HepG2 (cell line): ENCODE results near the gene EIF4G3. TPM values are rescaled to one million over a fixed set of nuclear protein-coding genes. Genes with fewer than 3 reads are reported as not detected.
"Not testable (repeated sequence)": the region's sequence is repeated elsewhere in the genome, so short reads cannot be mapped to it uniquely, and the experiment has no call there.

ENCODE experiments used
- ATAC-seq: fragments of 200-7000 bp; cut with Tn5 transposase; 3 replicates; pipeline ENCODE4 v1.9.1; 2020; ENCODE audit warnings: mild to moderate bottlenecking, moderate library complexity
- BruUV-seq: library from RNA; stranded (reverse); fragments of 400-500 nt; replicated peaks from 2 replicates; lab custom pipeline; 2021; lab: Mats Ljungman, UMichigan
- CTCF ChIA-PET: fragments of 300-600 bp; formaldehyde crosslinking; extraction: SDS; loops from one replicate; lab custom pipeline; 2021; ENCODE audit warnings: low total read pairs, inconsistent platforms, low intra/inter-chr PET ratio; lab: Yijun Ruan, JAX
- POLR2A ChIA-PET: fragments of 350-600 bp; sonication (Branson Sonifier 250); formaldehyde crosslinking; loops from one replicate; lab custom pipeline; 2020; ENCODE audit warnings: antibody characterized with exemption, inconsistent platforms; lab: Yijun Ruan, JAX
- DNase-seq: peaks from one replicate; pipeline ENCODE4 v3.0.0-alpha.2; 2015; ENCODE audit warnings: low spot score
- FAIRE-seq: peaks from 3 replicates; lab custom pipeline; 2011; peaks lifted over from hg19 to GRCh38; lab: Jason Lieb, UNC
- H2AFZ ChIP-seq: one replicate; pipeline ENCODE4 v1.6.1; 2011; ENCODE audit warnings: low read length, inconsistent platforms
- H3K27ac ChIP-seq: fragments of 300-600 bp; 3 replicates; pipeline ENCODE4 v1.8.0; 2011; ENCODE audit warnings: mixed run types, mild to moderate bottlenecking, mixed read lengths, low read length, inconsistent platforms; ENCODE audit not compliant: insufficient read depth; ENCODE audit errors: extremely low read length
- H3K27me3 ChIP-seq, 2 experiments: fragments of 200-600 bp in 1 of 2; 2 replicates in 1 of 2; 3 replicates in 1 of 2; pipeline versions ENCODE4 v1.6.0 to v1.8.0; 2011; ENCODE audit warnings: low read length in 2 of 2, mild to moderate bottlenecking in 2 of 2, moderate library complexity in 2 of 2, inconsistent platforms in 1 of 2; ENCODE audit not compliant: insufficient read depth in 2 of 2, control insufficient read depth in 1 of 2
- H3K36me3 ChIP-seq, 2 experiments: fragments of 200-600 bp in 1 of 2; replicated peaks in 1 of 2; 2 replicates in 1 of 2; 3 replicates in 1 of 2; pipeline versions ENCODE4 v1.5.1 to v1.8.0; 2011; ENCODE audit warnings: low read length in 2 of 2, inconsistent platforms in 1 of 2; ENCODE audit not compliant: insufficient read depth in 2 of 2, control insufficient read depth in 1 of 2
- H3K4me1 ChIP-seq: 2 replicates; pipeline ENCODE4 v1.5.1; 2012; ENCODE audit warnings: low read length, inconsistent platforms; ENCODE audit not compliant: insufficient read depth
- H3K4me2 ChIP-seq: 2 replicates; pipeline ENCODE4 v1.6.0; 2011; ENCODE audit warnings: low read depth, low read length, inconsistent platforms
- H3K4me3 ChIP-seq, 3 experiments: fragments of 200-600 bp in 1 of 3; sonication (generic), shearing (Covaris generic) in 1 of 3; replicated peaks in 1 of 3; 2 replicates each; pipeline ENCODE4 v1.5.1; 2011 to 2016; ENCODE audit warnings: low read length in 3 of 3, inconsistent platforms in 2 of 3, low read depth in 2 of 3, mild to moderate bottlenecking in 2 of 3, control low read depth in 1 of 3, mixed read lengths in 1 of 3; ENCODE audit not compliant: insufficient read depth in 1 of 3
- H3K79me2 ChIP-seq: one replicate; pipeline ENCODE4 v1.6.1; 2011; ENCODE audit warnings: low read length, inconsistent platforms; ENCODE audit not compliant: insufficient read depth
- H3K9ac ChIP-seq: 2 replicates; pipeline ENCODE4 v1.6.0; 2011; ENCODE audit warnings: mild to moderate bottlenecking, low read depth, low read length, inconsistent platforms; ENCODE audit not compliant: insufficient read depth
- H3K9me3 ChIP-seq: 2 replicates; pipeline ENCODE4 v1.5.1; 2012; ENCODE audit warnings: mild to moderate bottlenecking, low read length
- H4K20me1 ChIP-seq: 2 replicates; pipeline ENCODE4 v1.6.0; 2011; ENCODE audit warnings: inconsistent platforms, mild to moderate bottlenecking, low read length, moderate library complexity; ENCODE audit not compliant: insufficient read depth
- GATAD2A ChIP-seq: IDR thresholded peaks from 2 replicates; pipeline ENCODE4 v1.6.1; 2016
- IKZF4 ChIP-seq: sonication (generic); formaldehyde crosslinking; IDR thresholded peaks from 2 replicates; pipeline ENCODE4 v1.5.1; 2020; ENCODE audit warnings: borderline replicate concordance, mild to moderate bottlenecking, low read depth, missing genetic modification reagents; ENCODE audit errors: not compliant biosample characterization
- MTA3 ChIP-seq: sonication (generic); formaldehyde crosslinking; IDR thresholded peaks from 2 replicates; pipeline ENCODE4 v1.4.0; 2020; ENCODE audit warnings: missing genetic modification reagents
- NFYC ChIP-seq: IDR thresholded peaks from 2 replicates; pipeline ENCODE4 v1.6.1; 2016; ENCODE audit warnings: missing genetic modification reagents, missing compliant biosample characterization
- ZNF136 ChIP-seq: sonication (generic); formaldehyde crosslinking; IDR thresholded peaks from 2 replicates; pipeline ENCODE4 v1.8.1; 2022; ENCODE audit warnings: low read depth, mild to moderate bottlenecking, moderate library complexity, missing genetic modification reagents
- WGBS: methylation state at CpG from one replicate; pipeline ENCODE4 v1.1.6; 2017; ENCODE audit warnings: low lambda C conversion rate; 5-methylcytosine and 5-hydroxymethylcytosine counted together
- in situ Hi-C: cut with HindIII; loops from 2 replicates; pipeline ENCODE4 v1.10.0; 2017; ENCODE audit warnings: low pct_unique_long_range_greater_than_20kb; ENCODE audit not compliant: extremely low pct_ligation_motif_present
- intact Hi-C: fragments of 100-400 bp; cut with micrococcal nuclease; formaldehyde crosslinking; loops from one replicate; pipeline ENCODE4 v1.10.0; 2022; ENCODE audit not compliant: unreplicated experiment
- polyA plus RNA-seq, 8 experiments: library from polyadenylated mRNA; depleted of rRNA in 3 of 8; stranded (reverse) in 7 of 8; unstranded in 1 of 8; fragments of >200 nt; fragmentation: Illumina TruSeq in 4 of 8; extraction: Trizol in 4 of 8; gene quantifications; 2 replicates each; pipeline versions ENCODE4 v1.2.1 to v1.2.3, GENCODE V29; 2011 to 2016; ENCODE audit warnings: low read depth in 4 of 8, missing spikeins in 1 of 8, mixed read lengths in 1 of 8; ENCODE audit not compliant: insufficient read depth in 1 of 8
- total RNA-seq, 5 experiments: library from RNA; depleted of rRNA; stranded (reverse); fragments of >200 nt; fragmentation: Illumina TruSeq; extraction: Trizol; gene quantifications; 2 replicates each; pipeline ENCODE4 v1.2.3, GENCODE V29; 2016; ENCODE audit warnings: low read depth in 1 of 5
- TF ChIP-seq, protein P1 (sequence below): sonication (generic); formaldehyde crosslinking; IDR thresholded peaks from 2 replicates; pipeline ENCODE4 v1.9.0; 2021; ENCODE audit warnings: missing genetic modification reagents, borderline replicate concordance

The EIF4G3 gene
- total and polyA plus RNA-seq, 2 of the 13 experiments (the other 11 are each of a cell fraction or from before 2014, with no cell fraction given), result 22.2 to 27.6 TPM

DNA sequence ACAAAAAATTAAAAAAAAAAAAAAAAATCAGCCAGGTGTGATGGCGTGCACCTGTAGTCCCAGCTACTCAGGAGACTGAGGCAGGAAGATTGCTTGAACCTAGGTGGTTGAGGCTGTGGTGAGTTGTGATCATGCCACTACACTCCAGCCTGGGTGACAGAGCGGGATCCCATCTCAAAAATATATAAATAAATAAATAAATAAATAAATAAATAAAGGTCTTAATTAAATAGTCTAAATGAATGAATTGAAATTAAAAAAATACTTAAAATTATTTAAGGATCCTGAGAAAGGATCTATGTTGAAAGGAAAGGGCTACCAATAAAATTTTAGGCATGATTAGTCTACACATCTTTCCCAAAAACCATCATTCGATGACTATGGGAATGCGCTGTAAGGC, 322.2 kb downstream of the EIF4G3 start:
- Histone ChIP-seq H3K27ac (no peak overlapping the region), H2AFZ (no peak overlapping the region), H3K9ac (no peak overlapping the region), H3K27me3 (no peaks in the 10 kb centered on the region), H4K20me1 (no peaks in the 10 kb centered on the region), H3K9me3 (no peaks in the 10 kb centered on the region), H3K4me1 (no peaks in the 10 kb centered on the region), H3K36me3 (peaks cover 7 to 45% of the 10 kb centered on the region in 2 experiments; a peak in 4 of 5 replicates), H3K79me2 (no peaks in the 10 kb centered on the region), H3K4me3 (no peak overlapping the region), H3K4me2 (no peak overlapping the region)
- BruUV-seq, result no TSS peak
- in situ Hi-C loops, result no loop called here
- intact Hi-C loops, result no loop called here
- ChIA-PET POLR2A (interaction anchor here (0.7 kb wide), 1 partner anchor 41 kb away, joined by 3 read pairs; no protein-coding TSS in a partner anchor), CTCF (no interaction called here)
- DNase-seq (no peak), FAIRE-seq (no peak), ATAC-seq (no peak)
- TF ChIP-seq GATAD2A, result no peak
- WGBS, result 96% methylated on average over 4 of the region's 4 CpGs

DNA sequence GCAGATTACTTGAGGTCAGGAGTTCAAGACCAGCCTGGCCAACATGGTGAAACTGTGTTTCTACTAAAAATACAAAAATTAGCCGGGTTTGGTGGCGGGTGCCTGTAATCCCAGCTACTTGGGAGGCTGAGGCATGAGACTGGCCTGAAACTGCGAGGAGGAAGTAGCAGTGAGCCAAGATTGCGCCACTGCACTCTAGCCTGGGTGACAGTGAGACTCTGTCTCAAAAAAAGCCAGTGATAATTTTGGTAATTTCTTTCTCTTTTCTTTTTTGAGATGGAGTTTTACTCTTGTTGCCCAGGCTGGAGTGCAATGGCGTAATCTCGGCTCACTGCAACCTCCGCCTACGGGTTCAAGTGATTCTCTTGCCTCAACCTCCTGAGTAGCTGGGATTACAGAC, 324.9 kb downstream of the EIF4G3 start:
- H3K36me3 ChIP-seq, result peaks cover 11 to 30% of the 10 kb centered on the region in 2 experiments
- CTCF ChIA-PET, intact Hi-C loops, POLR2A ChIA-PET, ATAC-seq, H3K4me1 ChIP-seq, H3K79me2 ChIP-seq, H3K4me3 ChIP-seq, H2AFZ ChIP-seq, H3K9ac ChIP-seq, H3K4me2 ChIP-seq, BruUV-seq, H3K9me3 ChIP-seq, H3K27ac ChIP-seq, in situ Hi-C loops, FAIRE-seq, DNase-seq, H3K27me3 ChIP-seq, H4K20me1 ChIP-seq: not testable (repeated sequence)
- 83% methylated on average over 8 of the region's 8 CpGs for WGBS

DNA sequence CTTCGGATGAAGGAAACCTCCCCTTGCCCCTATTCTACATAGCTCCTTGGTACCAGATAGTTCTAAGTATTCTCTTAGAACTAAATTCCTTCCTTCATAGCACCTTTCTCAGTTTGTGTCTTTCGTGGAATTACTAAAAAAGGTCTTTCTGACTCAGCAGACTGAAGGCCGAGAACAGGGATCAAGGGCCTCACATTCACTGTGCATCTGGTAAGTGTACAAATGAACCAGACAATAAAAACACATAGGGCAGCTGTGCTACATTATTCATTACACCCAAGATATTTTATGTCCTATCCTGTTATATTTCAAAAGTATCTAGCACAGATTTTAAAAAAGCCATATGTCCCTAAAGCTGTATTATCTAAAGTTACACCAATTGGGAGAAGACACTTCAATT, 326.7 kb downstream of the EIF4G3 start:
- no peak overlapping the region for H3K27ac ChIP-seq
- H3K36me3 ChIP-seq, result peaks cover 11 to 25% of the 10 kb centered on the region in 2 experiments
- ChIA-PET POLR2A (no interaction called here), CTCF (no interaction called here)
- DNase-seq (no peak), FAIRE-seq (no peak), ATAC-seq (no peak)
- H3K4me3 ChIP-seq, result no peak overlapping the region
- 92% methylated on average over 3 of the region's 3 CpGs for WGBS
- intact Hi-C loops (no loop called here), in situ Hi-C loops (no loop called here)
- no peak overlapping the region for H2AFZ ChIP-seq
- H3K9me3 ChIP-seq, result no peaks in the 10 kb centered on the region
- H3K4me1 ChIP-seq, result no peaks in the 10 kb centered on the region
- no peaks in the 10 kb centered on the region for H3K79me2 ChIP-seq
- H3K4me2 ChIP-seq, result no peak overlapping the region
- no peak overlapping the region for H3K9ac ChIP-seq
- H3K27me3 ChIP-seq, result no peaks in the 10 kb centered on the region
- BruUV-seq, result no TSS peak
- no peaks in the 10 kb centered on the region for H4K20me1 ChIP-seq
- TF ChIP-seq ZNF136 (CRISPR knock-in tag) (no peak), MTA3 (CRISPR knock-in tag) (no peak), NFYC (CRISPR knock-in tag) (no peak), IKZF4 (CRISPR knock-in tag) (no peak)
- TF ChIP-seq, protein P1, sequence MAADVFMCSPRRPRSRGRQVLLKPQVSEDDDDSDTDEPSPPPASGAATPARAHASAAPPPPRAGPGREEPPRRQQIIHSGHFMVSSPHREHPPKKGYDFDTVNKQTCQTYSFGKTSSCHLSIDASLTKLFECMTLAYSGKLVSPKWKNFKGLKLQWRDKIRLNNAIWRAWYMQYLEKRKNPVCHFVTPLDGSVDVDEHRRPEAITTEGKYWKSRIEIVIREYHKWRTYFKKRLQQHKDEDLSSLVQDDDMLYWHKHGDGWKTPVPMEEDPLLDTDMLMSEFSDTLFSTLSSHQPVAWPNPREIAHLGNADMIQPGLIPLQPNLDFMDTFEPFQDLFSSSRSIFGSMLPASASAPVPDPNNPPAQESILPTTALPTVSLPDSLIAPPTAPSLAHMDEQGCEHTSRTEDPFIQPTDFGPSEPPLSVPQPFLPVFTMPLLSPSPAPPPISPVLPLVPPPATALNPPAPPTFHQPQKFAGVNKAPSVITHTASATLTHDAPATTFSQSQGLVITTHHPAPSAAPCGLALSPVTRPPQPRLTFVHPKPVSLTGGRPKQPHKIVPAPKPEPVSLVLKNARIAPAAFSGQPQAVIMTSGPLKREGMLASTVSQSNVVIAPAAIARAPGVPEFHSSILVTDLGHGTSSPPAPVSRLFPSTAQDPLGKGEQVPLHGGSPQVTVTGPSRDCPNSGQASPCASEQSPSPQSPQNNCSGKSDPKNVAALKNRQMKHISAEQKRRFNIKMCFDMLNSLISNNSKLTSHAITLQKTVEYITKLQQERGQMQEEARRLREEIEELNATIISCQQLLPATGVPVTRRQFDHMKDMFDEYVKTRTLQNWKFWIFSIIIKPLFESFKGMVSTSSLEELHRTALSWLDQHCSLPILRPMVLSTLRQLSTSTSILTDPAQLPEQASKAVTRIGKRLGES, result no peak
